H1 (cell line): ENCODE results near the gene ZDHHC11. TPM values are rescaled to one million over a fixed set of nuclear protein-coding genes. Genes with fewer than 3 reads are reported as not detected.

Experiments used
- CTBP2 ChIP-seq: IDR thresholded peaks from 2 replicates; pipeline ENCODE4 v1.7.0; 2011; ENCODE audit warnings: borderline replicate concordance, mild to moderate bottlenecking, moderate library complexity, mixed read lengths, low read length; ENCODE audit not compliant: insufficient read depth, insufficient read length
- KDM5A ChIP-seq: fragments of 200-600 bp; IDR thresholded peaks from 2 replicates; pipeline ENCODE4 v1.7.1; 2012; ENCODE audit warnings: mild to moderate bottlenecking, low read length, inconsistent platforms, mixed read lengths
- polyA plus RNA-seq, 7 experiments: library from polyadenylated mRNA; depleted of rRNA in 3 of 7; stranded (reverse) in 5 of 7; unstranded in 2 of 7; fragments of >200 nt in 5 of 7; fragments of 200-250 nt in 2 of 7; gene quantifications; 1 replicate in 5 of 7; 2 replicates in 1 of 7; 4 replicates in 1 of 7; pipeline versions ENCODE4 v1.2.1 to v1.2.3, GENCODE V29; 2011 to 2013; ENCODE audit warnings: missing spikeins in 2 of 7, mixed read lengths in 2 of 7
- total RNA-seq: library from RNA; stranded (reverse); fragmentation: NEBNext Ultra II Directional; extraction: Animal tissue kit (Norgen Biotek cat#: 25700); gene quantifications from 2 replicates; pipeline ENCODE4 v1.2.1, GENCODE V29; 2021

The ZDHHC11 gene
- total and polyA plus RNA-seq, 2 of the 8 experiments (the other 6 are each of a cell fraction or from before 2014, with no cell fraction given), result 4.7 to 16.6 TPM

- no peak for TF ChIP-seq CTBP2
- no peak for TF ChIP-seq KDM5A
Observed at GRCh38 chr5:883475-884181, 32.8 kb upstream of the ZDHHC11 start (continued).
